ENCODE data around the gene AQP10. TPM values are rescaled to one million over a fixed set of nuclear protein-coding genes. Genes with fewer than 3 reads are reported as not detected.
"Not testable (repeated sequence)": the region's sequence is repeated elsewhere in the genome, so short reads cannot be mapped to it uniquely, and the experiment has no call there.

Gene AQP10
- total RNA-seq, 1 experiment from 2014 or later: 0.50 TPM

GRCh38 chr1:154301582-154301981 is 19.3 kb upstream of the AQP10 start:
- no peaks in the 10 kb centered on the region for H3K4me1 ChIP-seq
- no peak overlapping the region for H3K4me3 ChIP-seq (ENCODE audit: low read depth, low read length)
- H3K36me3 ChIP-seq (ENCODE audit: control insufficient read depth, insufficient read depth, low read length): no peaks in the 10 kb centered on the region
- DNase-seq: no peak
- H3K9me3 Mint-ChIP-seq (ENCODE audit: unreplicated experiment): no peaks in the 10 kb centered on the region
- H3K4me3 Mint-ChIP-seq (ENCODE audit: unreplicated experiment): no peak overlapping the region
- intact Hi-C loops (cut with micrococcal nuclease; ENCODE audit: unreplicated experiment): no loop called here
- ChIA-PET POLR2A (no interaction called here), CTCF (interaction anchor here (0.6 kb wide), 1 partner anchor 36 kb away, joined by 4 read pairs; no protein-coding TSS in a partner anchor)
- no peaks in the 10 kb centered on the region for H3K9me3 ChIP-seq
- no peak overlapping the region for H3K27ac Mint-ChIP-seq (ENCODE audit: unreplicated experiment)
- H3K36me3 Mint-ChIP-seq (ENCODE audit: insufficient read depth, unreplicated experiment): peaks cover 6% of the 10 kb centered on the region
- no TSS peak for BruUV-seq (replicated peaks)
- TF ChIP-seq CTCF (IDR thresholded peaks at IDR 0.05; ENCODE audit: insufficient read depth in 1 of 2, low read depth in 1 of 2, low read length in 1 of 2, severe bottlenecking in 1 of 2, unreplicated experiment in 1 of 2): no peak
- no peaks in the 10 kb centered on the region for H3K4me1 Mint-ChIP-seq (ENCODE audit: low read depth, unreplicated experiment)
- no peaks in the 10 kb centered on the region for H3K27me3 Mint-ChIP-seq (ENCODE audit: insufficient read depth, unreplicated experiment)
- no peaks in the 10 kb centered on the region for H3K27me3 ChIP-seq (replicated peaks; ENCODE audit: control insufficient read depth, insufficient read depth, low read length)

DNA sequence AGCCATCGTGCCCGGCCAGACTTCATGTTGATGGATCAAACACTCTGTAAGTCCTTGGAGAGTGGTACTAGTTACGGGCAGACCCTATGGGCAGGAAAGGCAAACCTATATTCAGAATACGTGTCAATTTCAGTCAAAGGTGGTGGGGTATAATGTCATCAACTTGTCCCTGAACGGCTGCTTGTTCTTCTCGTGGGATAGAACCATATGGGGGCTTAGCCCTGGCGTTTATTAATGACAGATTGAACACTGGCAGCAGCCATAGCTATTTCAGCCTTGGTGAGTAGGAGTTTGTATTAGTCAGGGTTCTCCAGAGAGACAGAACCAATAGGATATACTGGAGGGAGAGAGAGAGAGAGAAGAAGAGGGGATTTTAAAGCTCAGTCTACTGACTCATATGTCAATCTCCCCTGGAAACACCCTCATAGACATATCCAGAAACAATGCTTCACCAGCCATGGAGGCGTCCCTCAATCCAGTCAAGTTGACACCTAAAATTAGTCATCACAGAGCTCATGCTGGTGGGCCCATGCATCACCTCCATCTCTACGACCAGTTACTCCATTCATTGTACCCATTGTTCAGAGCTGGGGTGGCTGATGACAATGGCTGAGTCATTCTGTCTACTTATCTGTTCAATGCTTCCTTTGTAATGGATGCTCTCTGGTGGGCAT is 16.1 kb upstream of the AQP10 start:
- Histone ChIP-seq H3K9me3 (peaks cover 5% of the 10 kb centered on the region; the same call in 1 of the 2 replicates), H3K4me3 (ENCODE audit: low read depth, low read length) (no peak overlapping the region), H3K27me3 (replicated peaks; ENCODE audit: control insufficient read depth, insufficient read depth, low read length) (no peaks in the 10 kb centered on the region), H3K36me3 (ENCODE audit: control insufficient read depth, insufficient read depth, low read length) (no peaks in the 10 kb centered on the region), H3K4me1 (no peaks in the 10 kb centered on the region)
- POLR2A ChIA-PET: no interaction called here
- Mint-ChIP-seq H3K27ac (ENCODE audit: unreplicated experiment) (no peak overlapping the region), H3K4me3 (ENCODE audit: unreplicated experiment) (no peak overlapping the region), H3K4me1 (ENCODE audit: low read depth, unreplicated experiment) (no peaks in the 10 kb centered on the region), H3K36me3 (ENCODE audit: insufficient read depth, unreplicated experiment) (no peaks in the 10 kb centered on the region), H3K27me3 (ENCODE audit: insufficient read depth, unreplicated experiment) (no peaks in the 10 kb centered on the region), H3K9me3 (ENCODE audit: unreplicated experiment) (no peaks in the 10 kb centered on the region)
- intact Hi-C loops (cut with micrococcal nuclease; ENCODE audit: unreplicated experiment): no loop called here
- CTCF ChIA-PET: interaction anchor here (0.8 kb wide), 1 partner anchor 21 kb away, joined by 4 read pairs; no protein-coding TSS in a partner anchor
- no peak for TF ChIP-seq CTCF (IDR thresholded peaks at IDR 0.05; ENCODE audit: insufficient read depth in 1 of 2, low read depth in 1 of 2, low read length in 1 of 2, severe bottlenecking in 1 of 2, unreplicated experiment in 1 of 2)
- DNase-seq: no peak
- BruUV-seq (replicated peaks): no TSS peak

- no peak for DNase-seq
- Mint-ChIP-seq H3K4me3 (ENCODE audit: unreplicated experiment) (no peak overlapping the region), H3K36me3 (ENCODE audit: insufficient read depth, unreplicated experiment) (no peaks in the 10 kb centered on the region), H3K27me3 (ENCODE audit: insufficient read depth, unreplicated experiment) (no peaks in the 10 kb centered on the region), H3K9me3 (ENCODE audit: unreplicated experiment) (no peaks in the 10 kb centered on the region), H3K27ac (ENCODE audit: unreplicated experiment) (no peak overlapping the region), H3K4me1 (ENCODE audit: low read depth, unreplicated experiment) (no peaks in the 10 kb centered on the region)
- intact Hi-C loops (cut with micrococcal nuclease; ENCODE audit: unreplicated experiment): no loop called here
- H3K9me3 ChIP-seq: peaks cover 5% of the 10 kb centered on the region; the same call in 1 of the 2 replicates
- H3K4me3 ChIP-seq (ENCODE audit: low read depth, low read length): no peak overlapping the region
- no TSS peak for BruUV-seq (replicated peaks)
- no peak for TF ChIP-seq CTCF (IDR thresholded peaks at IDR 0.05; ENCODE audit: insufficient read depth in 1 of 2, low read depth in 1 of 2, low read length in 1 of 2, severe bottlenecking in 1 of 2, unreplicated experiment in 1 of 2)
- H3K36me3 ChIP-seq (ENCODE audit: control insufficient read depth, insufficient read depth, low read length): no peaks in the 10 kb centered on the region
- ChIA-PET POLR2A (interaction anchor here (0.6 kb wide), 1 partner anchor 15 kb away, joined by 3 read pairs; the partner anchor contains the start of gene AQP10), CTCF (interaction anchor here (0.7 kb wide), 1 partner anchor 29 kb away, joined by 3 read pairs; no protein-coding TSS in a partner anchor)
- H3K27me3 ChIP-seq (replicated peaks; ENCODE audit: control insufficient read depth, insufficient read depth, low read length): no peaks in the 10 kb centered on the region
- no peaks in the 10 kb centered on the region for H3K4me1 ChIP-seq
Measured at GRCh38 chr1:154306151-154306550, 14.7 kb upstream of the AQP10 start.

DNA sequence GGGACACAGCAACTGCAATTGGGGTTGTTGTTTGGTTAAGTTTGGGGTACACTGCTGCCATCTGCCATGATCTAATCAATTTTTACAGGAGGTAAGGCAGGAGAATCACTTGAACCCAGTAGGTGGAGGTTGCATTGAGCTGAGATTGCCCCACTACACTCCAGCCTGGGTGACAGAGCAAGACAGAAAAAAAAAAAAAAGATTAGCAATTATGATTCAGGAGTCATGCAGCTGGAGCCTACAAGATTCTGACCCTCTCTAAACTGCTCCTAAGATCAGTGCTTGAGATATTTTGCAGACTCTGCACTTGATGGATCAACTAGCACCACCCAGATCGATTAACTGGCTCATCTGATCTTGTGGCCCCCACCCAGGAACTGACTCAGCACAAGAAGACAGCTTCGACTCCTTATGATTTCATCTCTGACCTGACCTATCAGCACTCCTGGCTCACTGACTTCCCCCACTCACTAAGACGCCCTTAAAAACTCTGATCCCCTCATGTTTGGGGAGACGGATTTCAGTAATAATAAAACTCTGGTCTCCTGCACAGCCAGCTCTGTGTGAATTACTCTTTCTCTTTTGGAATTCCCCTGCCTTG is 13.1 kb upstream of the AQP10 start:
- H3K36me3 ChIP-seq (ENCODE audit: control insufficient read depth, insufficient read depth, low read length); H3K27ac Mint-ChIP-seq (ENCODE audit: unreplicated experiment); H3K4me3 ChIP-seq (ENCODE audit: low read depth, low read length); POLR2A ChIA-PET; CTCF ChIA-PET; BruUV-seq (replicated peaks); H3K27me3 Mint-ChIP-seq (ENCODE audit: insufficient read depth, unreplicated experiment); H3K9me3 ChIP-seq; DNase-seq; H3K4me1 Mint-ChIP-seq (ENCODE audit: low read depth, unreplicated experiment); H3K36me3 Mint-ChIP-seq (ENCODE audit: insufficient read depth, unreplicated experiment); intact Hi-C loops (cut with micrococcal nuclease; ENCODE audit: unreplicated experiment); H3K4me3 Mint-ChIP-seq (ENCODE audit: unreplicated experiment); H3K27me3 ChIP-seq (replicated peaks; ENCODE audit: control insufficient read depth, insufficient read depth, low read length); H3K4me1 ChIP-seq; H3K9me3 Mint-ChIP-seq (ENCODE audit: unreplicated experiment): not testable (repeated sequence)

GRCh38 chr1:154309136-154309535 is 11.8 kb upstream of the AQP10 start:
- H3K27ac Mint-ChIP-seq (ENCODE audit: unreplicated experiment); H3K9me3 ChIP-seq; H3K36me3 ChIP-seq (ENCODE audit: control insufficient read depth, insufficient read depth, low read length); intact Hi-C loops (cut with micrococcal nuclease; ENCODE audit: unreplicated experiment); POLR2A ChIA-PET; DNase-seq; H3K4me1 ChIP-seq; H3K36me3 Mint-ChIP-seq (ENCODE audit: insufficient read depth, unreplicated experiment); BruUV-seq (replicated peaks); H3K4me3 ChIP-seq (ENCODE audit: low read depth, low read length); CTCF ChIA-PET; H3K4me3 Mint-ChIP-seq (ENCODE audit: unreplicated experiment); H3K9me3 Mint-ChIP-seq (ENCODE audit: unreplicated experiment); H3K4me1 Mint-ChIP-seq (ENCODE audit: low read depth, unreplicated experiment); H3K27me3 ChIP-seq (replicated peaks; ENCODE audit: control insufficient read depth, insufficient read depth, low read length); H3K27me3 Mint-ChIP-seq (ENCODE audit: insufficient read depth, unreplicated experiment): not testable (repeated sequence)

All from Caco-2 (cell line).